Urinary bladder (tissue), 4 donors: ENCODE results near the gene FAM118B. TPM values are rescaled to one million over a fixed set of nuclear protein-coding genes. Genes with fewer than 3 reads are reported as not detected.

Experiments
- DNase-seq: peaks from one replicate; pipeline ENCODE4 v3.0.0-alpha.2; 2015; ENCODE audit errors: extremely low spot score
- H3K27ac ChIP-seq: one replicate; pipeline ENCODE4 v1.5.1; 2013; ENCODE audit warnings: low read depth, mild to moderate bottlenecking, moderate library complexity
- H3K36me3 ChIP-seq: one replicate; pipeline ENCODE4 v1.6.1; 2013; ENCODE audit warnings: mild to moderate bottlenecking, moderate library complexity; ENCODE audit not compliant: insufficient read depth
- H3K4me1 ChIP-seq: one replicate; pipeline ENCODE4 v1.6.1; 2013; ENCODE audit warnings: mild to moderate bottlenecking, moderate library complexity; ENCODE audit not compliant: insufficient read depth
- H3K4me3 ChIP-seq: one replicate; pipeline ENCODE4 v1.5.1; 2013; ENCODE audit warnings: low read depth, low read length
- WGBS: extraction: QIAGEN DNeasy Blood & Tissue Kit; methylation state at CpG from one replicate; pipeline ENCODE4 v1.1.7; 2013; 5-methylcytosine and 5-hydroxymethylcytosine counted together
- polyA plus RNA-seq: library from polyadenylated mRNA; stranded (reverse); fragments of 200-250 nt; gene quantifications from one replicate; pipeline ENCODE4 v1.2.3, GENCODE V29; 2013
- total RNA-seq: library from RNA; depleted of rRNA; stranded (reverse); fragments of >200 nt; gene quantifications from one replicate; pipeline ENCODE4 v1.2.3, GENCODE V29; 2014
- donor health status: healthy with polysubstance abuse.
- donor health status: healthy.

FAM118B gene
- total and polyA plus RNA-seq, 2 donors = 11.1 to 18.0 TPM

GRCh38 chr11:126281245-126281644 is 69.7 kb downstream of the FAM118B start:
- H3K4me1 ChIP-seq = no peaks in the 10 kb centered on the region
- WGBS = 72% methylated on average over 6 of the region's 6 CpGs
- H3K27ac ChIP-seq = no peak overlapping the region
- no peaks in the 10 kb centered on the region for H3K36me3 ChIP-seq
- no peak overlapping the region for H3K4me3 ChIP-seq
- no peak for DNase-seq

GRCh38 chr11:126281666-126282175 is 70.1 kb downstream of the FAM118B start:
- Histone ChIP-seq H3K4me1 (no peaks in the 10 kb centered on the region), H3K4me3 (peak overlapping the region; percentile 75), H3K27ac (no peak overlapping the region), H3K36me3 (no peaks in the 10 kb centered on the region)
- DNase-seq = no peak
- 93% methylated on average over 10 of the region's 10 CpGs for WGBS

DNA sequence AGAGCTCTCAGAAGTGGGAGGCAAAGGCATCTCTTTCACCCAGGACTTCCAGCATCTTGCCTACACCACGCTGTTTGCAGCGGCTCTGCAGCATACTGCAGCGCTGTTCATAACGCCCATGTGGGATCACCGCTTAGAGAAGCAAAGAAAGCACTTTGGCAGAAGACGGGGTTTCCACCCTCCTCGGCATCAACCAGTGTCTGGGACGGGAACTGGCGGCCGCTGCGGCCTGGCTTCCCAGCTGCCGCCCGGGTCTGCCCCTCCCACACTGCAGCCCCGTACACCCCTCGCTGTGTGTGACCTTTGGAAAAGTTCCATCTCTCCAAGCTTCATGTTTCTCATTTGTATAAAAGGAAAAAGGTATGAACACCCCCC is 70.8 kb downstream of the FAM118B start:
- peak overlapping the region; percentile 94 for H3K27ac ChIP-seq
- peak overlapping the region; percentile 75 for H3K4me3 ChIP-seq
- no peak for DNase-seq
- WGBS = under 1% methylated on average over 15 of the region's 15 CpGs
- no peaks in the 10 kb centered on the region for H3K4me1 ChIP-seq
- H3K36me3 ChIP-seq = no peaks in the 10 kb centered on the region

GRCh38 chr11:126282736-126283591 is 71.4 kb downstream of the FAM118B start, which contains the start of gene TIRAP:
TIRAP (plus strand) TSS chr11:126283093; CDS start chr11:126290895, 7,802 bp downstream.
- H3K36me3 ChIP-seq = no peaks in the 10 kb centered on the region
- H3K4me3 ChIP-seq = peak within 1 kb of the TSS; percentile 75
- peak within 1 kb of the TSS; percentile 94 for H3K27ac ChIP-seq
- DNase-seq = peak; percentile 23
- no peaks in the 10 kb centered on the region for H3K4me1 ChIP-seq
- under 1% methylated on average over 82 of the region's 82 CpGs for WGBS

DNA sequence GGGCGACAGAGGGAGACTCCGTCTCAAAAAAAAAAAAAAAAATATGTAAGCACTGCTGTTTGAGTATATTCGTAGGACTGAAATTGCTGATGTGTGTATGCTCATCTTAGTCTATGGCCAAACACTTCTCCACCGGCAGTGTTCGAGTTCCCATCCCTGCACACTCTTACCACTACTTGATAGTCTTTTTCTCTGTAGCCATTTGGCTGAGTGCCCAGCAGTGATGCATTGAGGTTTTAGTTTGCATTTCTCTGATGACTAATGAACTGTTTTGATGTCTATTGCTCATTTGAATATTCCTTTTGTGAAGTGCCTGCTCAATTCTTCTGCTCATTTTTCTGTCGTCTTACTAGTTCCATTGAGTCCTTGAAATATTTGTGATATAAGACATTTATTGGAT is 73.2 kb downstream of the FAM118B start:
- 57% methylated on average over 6 of the region's 6 CpGs for WGBS
- DNase-seq = no peak
- Histone ChIP-seq H3K36me3 (no peaks in the 10 kb centered on the region), H3K27ac (no peak overlapping the region), H3K4me3 (no peak overlapping the region), H3K4me1 (no peaks in the 10 kb centered on the region)

GRCh38 chr11:126288237-126288636 is 76.7 kb downstream of the FAM118B start:
- H3K36me3 ChIP-seq = peaks cover 2% of the 10 kb centered on the region
- H3K27ac ChIP-seq = no peak overlapping the region
- DNase-seq = no peak
- no peaks in the 10 kb centered on the region for H3K4me1 ChIP-seq
- no peak overlapping the region for H3K4me3 ChIP-seq
- 89% methylated on average over 6 of the region's 6 CpGs for WGBS

DNA sequence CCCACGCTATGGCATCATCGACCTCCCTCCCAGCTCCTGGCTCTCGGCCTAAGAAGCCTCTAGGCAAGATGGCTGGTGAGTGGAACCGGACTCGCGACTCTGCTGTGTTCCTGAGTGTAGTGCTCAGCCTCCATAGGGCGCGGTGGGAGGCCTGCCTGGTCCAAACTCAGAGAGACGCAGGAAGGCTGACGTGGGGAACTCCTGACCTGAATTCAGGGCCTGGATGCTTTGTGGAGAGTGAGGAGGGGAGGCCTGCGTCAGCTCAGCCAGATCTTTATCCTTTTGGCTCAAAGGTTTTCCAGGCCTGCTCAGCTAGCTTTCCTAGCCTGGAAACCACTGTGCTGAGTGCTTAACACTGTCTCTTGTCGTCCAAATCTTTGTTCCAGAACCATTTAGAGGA is 79.3 kb downstream of the FAM118B start:
- no peak for DNase-seq
- Histone ChIP-seq H3K4me3 (no peak overlapping the region), H3K27ac (no peak overlapping the region), H3K4me1 (no peaks in the 10 kb centered on the region), H3K36me3 (peaks cover 2% of the 10 kb centered on the region)
- WGBS = 71% methylated on average over 12 of the region's 12 CpGs

DNA sequence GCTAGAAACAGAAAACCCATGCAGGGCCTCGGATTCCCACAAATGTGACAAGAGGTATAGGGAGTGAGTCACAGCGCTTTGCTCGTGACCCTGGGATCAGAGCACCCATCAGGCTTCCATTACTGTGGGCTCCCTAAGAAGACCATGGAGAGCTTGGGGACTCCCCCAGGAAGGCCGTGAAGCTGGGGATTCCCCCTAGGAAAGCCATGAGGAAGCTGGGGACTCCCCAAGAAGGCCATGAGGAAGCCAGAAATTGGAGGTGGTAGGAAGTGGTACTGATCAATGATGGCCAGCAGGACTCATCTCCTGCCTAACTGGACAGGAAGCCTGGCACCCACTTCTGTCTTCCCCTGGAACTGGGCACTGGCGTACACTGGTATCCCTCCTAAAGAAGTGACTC is 82.1 kb downstream of the FAM118B start:
- Histone ChIP-seq H3K36me3 (peaks cover 2% of the 10 kb centered on the region), H3K4me3 (no peak overlapping the region), H3K4me1 (no peaks in the 10 kb centered on the region), H3K27ac (no peak overlapping the region)
- DNase-seq = no peak
- 88% methylated on average over 5 of the region's 5 CpGs for WGBS

- no peak for DNase-seq
- Histone ChIP-seq H3K4me1 (no peaks in the 10 kb centered on the region), H3K27ac (no peak overlapping the region), H3K36me3 (peaks cover 2% of the 10 kb centered on the region), H3K4me3 (no peak overlapping the region)
- WGBS = 73% methylated on average over 2 of the region's 2 CpGs
Measured at GRCh38 chr11:126297004-126297403, 85.4 kb downstream of the FAM118B start.

GRCh38 chr11:126303623-126304456 is 92.3 kb downstream of the FAM118B start, which contains the start of gene DCPS:
DCPS (plus strand) TSS chr11:126304060; CDS start chr11:126304081, 21 bp downstream.
- WGBS = 1% methylated on average over 61 of the region's 61 CpGs

DNA sequence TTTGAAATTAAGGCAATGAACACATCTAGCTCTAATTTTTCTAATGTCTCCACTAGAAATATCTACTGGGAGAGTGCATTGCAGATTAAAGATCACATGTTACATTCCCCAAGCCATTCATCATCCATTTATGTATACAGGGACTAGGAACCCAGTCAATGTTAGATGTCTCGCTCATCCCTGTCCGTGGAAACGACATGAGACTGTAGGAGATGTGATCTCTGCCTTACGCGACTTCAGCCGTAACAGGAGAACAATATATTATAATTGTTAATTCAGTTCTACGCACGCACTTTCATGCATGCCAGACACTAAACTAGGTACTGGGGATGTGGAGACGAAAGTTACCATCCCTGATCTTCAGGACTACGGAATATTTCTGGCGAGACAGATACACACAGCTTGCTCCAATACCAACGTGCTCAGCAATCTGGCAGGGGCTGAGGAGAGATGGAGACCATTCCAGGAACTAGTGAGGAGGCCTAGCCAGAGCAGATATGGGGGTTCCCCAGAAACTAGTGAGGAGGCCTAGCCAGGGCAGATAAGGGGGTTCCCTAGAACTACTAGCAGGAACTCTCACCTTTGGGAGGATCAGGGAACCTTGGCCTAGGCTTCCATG is 93.0 kb downstream of the FAM118B start:
- Histone ChIP-seq H3K4me1 (no peaks in the 10 kb centered on the region), H3K4me3 (peak overlapping the region; percentile 51), H3K27ac (no peak overlapping the region), H3K36me3 (no peaks in the 10 kb centered on the region)
- WGBS = 18% methylated on average over 12 of the region's 12 CpGs
- DNase-seq = no peak

More at GRCh38 chr11:126303623-126304456, 92.3 kb downstream of the FAM118B start, which contains the start of gene DCPS:
- H3K27ac ChIP-seq = peak within 1 kb of the TSS; percentile 73
- H3K4me1 ChIP-seq = no peaks in the 10 kb centered on the region
- peak; percentile 81 for DNase-seq
- peak within 1 kb of the TSS; percentile 51 for H3K4me3 ChIP-seq
- no peaks in the 10 kb centered on the region for H3K36me3 ChIP-seq

GRCh38 chr11:126305699-126306098 is 94.1 kb downstream of the FAM118B start:
- no peaks in the 10 kb centered on the region for H3K36me3 ChIP-seq
- H3K4me1 ChIP-seq = no peaks in the 10 kb centered on the region
- no peak for DNase-seq
- 92% methylated on average over 4 of the region's 4 CpGs for WGBS
- H3K4me3 ChIP-seq = no peak overlapping the region
- H3K27ac ChIP-seq = no peak overlapping the region

GRCh38 chr11:126307706-126308105 is 96.1 kb downstream of the FAM118B start:
- no peak for DNase-seq
- 33% methylated on average over 5 of the region's 5 CpGs for WGBS
- Histone ChIP-seq H3K27ac (no peak overlapping the region), H3K4me3 (no peak overlapping the region), H3K36me3 (no peaks in the 10 kb centered on the region), H3K4me1 (no peaks in the 10 kb centered on the region)
